PFSK-1 (cell line): Measurements from ENCODE around the gene PPP1R3C.

Source experiments
- FOXP2 ChIP-seq: optimal IDR thresholded peaks from 2 replicates; pipeline ENCODE3; 2011; ENCODE audit warnings: borderline replicate concordance, control low read depth, inconsistent platforms; ENCODE audit not compliant: insufficient read depth; ENCODE audit errors: extremely low read length, extremely low read depth
- POLR2AphosphoS5 ChIP-seq: IDR thresholded peaks from 2 replicates; pipeline ENCODE4 v1.6.1; 2012; ENCODE audit warnings: low read depth, mild to moderate bottlenecking, control low read depth, low read length, moderate library complexity
- REST ChIP-seq, 2 experiments: IDR thresholded peaks; 2 replicates each; pipeline versions ENCODE4 v1.6.1 to v1.8.0; 2011 to 2012; ENCODE audit warnings: low read depth in 2 of 2, low read length in 2 of 2, control low read depth in 1 of 2, inconsistent platforms in 1 of 2, mild to moderate bottlenecking in 1 of 2, moderate library complexity in 1 of 2; ENCODE audit not compliant: insufficient read depth in 1 of 2
- SIN3A ChIP-seq: IDR thresholded peaks from 2 replicates; pipeline ENCODE4 v1.6.1; 2012; ENCODE audit warnings: mild to moderate bottlenecking, low read length, moderate library complexity, borderline replicate concordance; ENCODE audit not compliant: insufficient read depth
- TAF1 ChIP-seq: IDR thresholded peaks from 2 replicates; pipeline ENCODE4 v1.6.1; 2012; ENCODE audit warnings: low read length, control low read depth, borderline replicate concordance; ENCODE audit not compliant: insufficient read depth

PPP1R3C gene

GRCh38 chr10:91613411-91614187, 19.3 kb downstream of the PPP1R3C start:
- TF ChIP-seq TAF1 (no peak), FOXP2 (no peak), POLR2AphosphoS5 (no peak), SIN3A (no peak), REST (IDR thresholded peaks at IDR 0.05; ENCODE audit: insufficient read depth in 1 of 2, low read depth in 2 of 2, low read length in 2 of 2) (no peak)

GRCh38 chr10:91610919-91611318, 22.0 kb downstream of the PPP1R3C start:
- no peak for TF ChIP-seq POLR2AphosphoS5
- TF ChIP-seq REST (IDR thresholded peaks at IDR 0.05; ENCODE audit: insufficient read depth in 1 of 2, low read depth in 2 of 2, low read length in 2 of 2), result no peak

DNA sequence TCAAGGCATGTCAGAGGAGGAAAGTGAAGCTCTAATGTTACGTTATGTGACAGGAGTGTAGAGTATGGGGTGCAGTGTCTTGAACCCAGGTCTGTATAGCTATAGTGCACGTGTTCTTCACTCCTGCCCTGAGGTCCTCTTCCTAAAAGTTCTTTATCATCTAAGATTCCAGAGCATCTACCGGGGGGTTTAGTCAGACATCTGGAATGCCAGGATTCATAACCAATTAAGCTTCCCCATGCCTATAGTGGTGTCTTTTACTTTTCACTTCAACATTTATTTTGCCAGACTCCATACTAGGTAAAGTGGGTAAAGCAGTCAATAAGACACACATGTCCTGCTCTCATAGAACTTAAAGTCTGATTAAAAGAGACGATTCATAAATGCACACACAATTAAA, 22.4 kb downstream of the PPP1R3C start:
- TF ChIP-seq FOXP2, result no peak
- TF ChIP-seq TAF1, result no peak
- no peak for TF ChIP-seq SIN3A
- TF ChIP-seq POLR2AphosphoS5, result no peak
- no peak for TF ChIP-seq REST (IDR thresholded peaks at IDR 0.05; ENCODE audit: insufficient read depth in 1 of 2, low read depth in 2 of 2, low read length in 2 of 2)

DNA sequence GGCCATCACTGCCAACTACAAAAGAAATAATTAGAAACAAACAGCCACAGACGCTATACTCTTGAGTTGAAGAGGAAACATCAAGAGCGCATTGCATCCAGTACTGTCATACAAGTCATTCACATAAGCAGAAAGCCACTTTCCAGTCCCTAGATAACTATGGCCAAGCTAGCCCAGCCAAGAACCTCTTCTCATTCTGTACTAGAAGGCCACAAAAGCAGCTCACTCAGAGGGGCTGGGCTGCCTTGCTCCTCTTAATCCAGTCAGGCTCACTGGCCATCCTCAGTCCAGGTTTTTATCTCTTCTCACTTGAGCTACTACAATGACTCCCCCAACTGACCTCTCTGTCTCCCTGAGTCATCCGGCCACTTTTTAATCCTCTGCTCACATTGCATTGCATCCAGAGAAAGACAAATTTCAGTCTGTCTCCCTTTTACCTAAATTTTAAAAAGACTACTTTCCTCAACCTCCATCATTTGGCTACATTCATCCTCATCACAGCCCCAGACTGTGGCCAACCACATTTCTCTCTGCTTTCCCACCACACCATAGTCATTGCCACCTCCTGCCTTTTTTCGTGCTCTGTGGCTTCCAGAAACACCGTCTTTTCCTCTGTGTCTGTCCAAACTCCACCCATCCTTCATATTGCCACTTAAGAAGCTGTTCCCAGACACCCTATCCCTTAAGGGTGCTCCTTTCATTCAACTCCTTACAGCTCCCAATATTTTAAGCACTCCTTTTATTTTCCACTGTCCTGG, 25.0 kb downstream of the PPP1R3C start:
- TF ChIP-seq SIN3A (no peak), POLR2AphosphoS5 (no peak), TAF1 (no peak), REST (IDR thresholded peaks at IDR 0.05; ENCODE audit: insufficient read depth in 1 of 2, low read depth in 2 of 2, low read length in 2 of 2) (no peak), FOXP2 (no peak)
